ENCODE data around the gene UBLCP1. TPM values are rescaled to one million over a fixed set of nuclear protein-coding genes. Genes with fewer than 3 reads are reported as not detected.

UBLCP1 gene
- total and polyA plus RNA-seq, 2 donors (not counting 3 experiments of a cell fraction or from before 2014, with no cell fraction given): 5.9 to 20.3 TPM

GRCh38 chr5:159332800-159333544, 69.9 kb downstream of the UBLCP1 start:
- H3K4me1 ChIP-seq (ENCODE audit: control insufficient read depth, extremely low read depth, insufficient read depth, low read length): peaks cover 3% of the 10 kb centered on the region
- H3K27me3 ChIP-seq (ENCODE audit: control insufficient read depth in 2 of 2, insufficient read depth in 2 of 2, low read length in 2 of 2): peaks cover 0 to 3% of the 10 kb centered on the region in 2 experiments
- ChIA-PET CTCF (interaction anchor here (0.6 to 2.6 kb wide), 11 partner anchors 8 to 1061 kb away, joined by 3 to 23 read pairs (median 4); partner anchors contain the start of gene ADRA1B), POLR2A (no interaction called here)
- H3K27ac ChIP-seq (ENCODE audit: insufficient read depth, low read depth, low read length): no peak overlapping the region
- no peak overlapping the region for H2AFZ ChIP-seq (ENCODE audit: low read depth, low read length)
- FAIRE-seq (no peak), DNase-seq (ENCODE audit: low read depth, low spot score) (no peak)
- H3K9ac ChIP-seq (replicated peaks; ENCODE audit: extremely low read depth, insufficient read depth, low read length): no peak overlapping the region
- no peaks in the 10 kb centered on the region for H3K36me3 ChIP-seq (ENCODE audit: control insufficient read depth in 2 of 2, extremely low read depth in 1 of 2, insufficient read depth in 2 of 2, low read length in 2 of 2)
- H4K20me1 ChIP-seq (replicated peaks; ENCODE audit: control insufficient read depth, extremely low read depth, insufficient read depth, low read length): no peaks in the 10 kb centered on the region
- dilution Hi-C loops (cut with MboI; ENCODE audit: extremely low pct_ligation_motif_present, low sequenced_read_pairs) (no loop called here), intact Hi-C loops (cut with micrococcal nuclease) (loop anchor here (5.0 kb wide), 2 partner anchors 584 to 634 kb away; partner anchors contain the start of gene ADRA1B)
- no peak overlapping the region for H3K4me3 ChIP-seq (replicated peaks in 1 of 3; ENCODE audit: insufficient read depth in 1 of 3, low read depth in 1 of 3, low read length in 3 of 3)
- no peaks in the 10 kb centered on the region for H3K9me1 ChIP-seq (replicated peaks; ENCODE audit: control insufficient read depth, extremely low read depth, insufficient read depth, low read length)
- BruUV-seq (replicated peaks): no TSS peak
- no peaks in the 10 kb centered on the region for H3K9me3 ChIP-seq (replicated peaks; ENCODE audit: control insufficient read depth, insufficient read depth, low read length)
- no peaks in the 10 kb centered on the region for H3K79me2 ChIP-seq (ENCODE audit: control insufficient read depth, insufficient read depth, low read length)
- TF ChIP-seq CTCF (IDR thresholded peaks at IDR 0.05; ENCODE audit: extremely low read depth in 1 of 2, insufficient read depth in 1 of 2, low read depth in 1 of 2, low read length in 2 of 2) (no peak), JUN (IDR thresholded peaks at IDR 0.05; ENCODE audit: borderline replicate concordance, insufficient read depth, insufficient read length, low read depth) (no peak), MAX (IDR thresholded peaks at IDR 0.05; ENCODE audit: insufficient read depth, insufficient read length) (no peak), MYC (IDR thresholded peaks at IDR 0.05; ENCODE audit: low read depth, low read length) (no peak), FOS (IDR thresholded peaks at IDR 0.05; ENCODE audit: borderline replicate concordance, insufficient read depth, low read length) (no peak), POLR2A (IDR thresholded peaks at IDR 0.05; ENCODE audit: low read depth, low read length) (no peak), POLR2AphosphoS5 (IDR thresholded peaks at IDR 0.05; ENCODE audit: insufficient read depth, low read depth, low read length) (no peak), EZH2 (IDR thresholded peaks at IDR 0.05; ENCODE audit: borderline replicate concordance, low read depth, low read length, severe bottlenecking) (no peak), GATA2 (IDR thresholded peaks at IDR 0.05; ENCODE audit: insufficient read depth, insufficient read length, low read depth, low read length) (no peak)
- no peak overlapping the region for H3K4me2 ChIP-seq (ENCODE audit: insufficient read depth, low read length)

All from endothelial cell of umbilical vein (primary cell).